ENCODE measurements around the gene SLC16A1.

The SLC16A1 gene

DNA sequence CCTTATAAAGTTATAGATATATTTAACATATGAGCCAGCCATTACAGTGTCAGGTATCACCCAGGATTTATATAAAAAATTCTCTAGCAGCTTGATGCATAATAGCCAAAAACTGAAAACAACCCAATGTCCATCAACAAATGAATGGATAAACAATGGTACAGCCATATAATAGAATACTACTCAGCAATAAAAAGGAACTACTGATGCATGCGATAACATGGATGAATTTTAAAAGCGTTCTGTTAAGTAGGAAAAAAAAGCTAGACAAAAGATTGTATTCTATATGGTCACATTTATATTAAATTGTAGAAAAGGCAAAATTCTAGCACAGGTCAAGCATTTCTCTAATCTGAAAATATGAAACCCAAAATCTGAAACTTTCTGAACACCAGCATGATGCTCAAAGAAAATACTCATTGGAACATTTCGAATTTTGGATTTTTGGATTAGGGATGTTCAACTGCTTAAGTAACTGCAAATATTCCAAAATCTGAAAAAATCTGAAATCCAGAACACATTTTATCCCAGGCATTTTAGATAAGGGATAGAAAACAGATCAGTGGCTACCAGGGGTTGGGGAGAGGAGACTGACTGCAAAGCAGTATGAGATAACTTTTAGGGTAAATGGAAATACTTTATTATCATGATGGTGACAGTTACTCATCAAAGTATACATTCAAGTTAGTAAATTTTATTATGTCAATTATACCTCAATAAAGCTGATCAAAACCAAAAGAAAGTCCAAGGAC, 22.0 kb downstream of the SLC16A1 start:
- no peak for TF ChIP-seq JUND (IDR thresholded peaks at IDR 0.05; ENCODE audit: low read depth)

GRCh38 chr1:112929979-112930378, 26.0 kb downstream of the SLC16A1 start:
- no peak for DNase-seq (ENCODE audit: low read depth in 1 of 2, low spot score in 1 of 2)
- no peak for TF ChIP-seq JUND (IDR thresholded peaks at IDR 0.05; ENCODE audit: low read depth)
- in situ Hi-C loops (cut with HindIII; ENCODE audit: low pct_unique_long_range_greater_than_20kb, low sequenced_read_pairs): no loop called here

More for the DNA sequence above, 22.0 kb downstream of the SLC16A1 start:
- DNase-seq (ENCODE audit: low read depth in 1 of 2, low spot score in 1 of 2): no peak
- in situ Hi-C loops (cut with HindIII; ENCODE audit: low pct_unique_long_range_greater_than_20kb, low sequenced_read_pairs): no loop called here

DNA sequence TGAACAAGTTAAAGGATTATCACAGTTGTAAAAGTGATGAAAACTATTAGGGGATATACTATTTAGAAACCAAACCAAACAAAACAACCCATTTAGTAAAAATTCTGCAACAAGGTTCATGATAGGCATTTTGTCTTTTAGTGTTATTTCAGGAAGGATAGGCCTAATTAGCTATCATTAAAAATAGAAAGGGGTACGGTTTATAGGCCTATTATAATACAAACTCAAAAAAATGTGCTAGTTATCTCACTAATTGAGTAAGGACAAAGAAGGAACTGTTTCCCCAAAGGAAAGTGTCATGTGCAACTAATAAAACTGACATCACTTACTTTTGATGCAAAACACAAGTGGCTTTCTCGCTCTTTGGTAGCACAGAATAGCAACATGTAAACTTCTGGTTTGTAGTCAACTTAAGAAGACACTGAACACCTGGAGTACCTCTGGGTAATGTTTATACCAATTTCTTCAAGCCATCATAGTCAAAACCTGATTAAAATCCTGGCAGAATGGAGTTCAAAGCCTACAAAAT, 28.5 kb downstream of the SLC16A1 start:
- DNase-seq (ENCODE audit: low read depth in 1 of 2, low spot score in 1 of 2): no peak
- in situ Hi-C loops (cut with HindIII; ENCODE audit: low pct_unique_long_range_greater_than_20kb, low sequenced_read_pairs): no loop called here
- TF ChIP-seq JUND (IDR thresholded peaks at IDR 0.05; ENCODE audit: low read depth): no peak

DNA sequence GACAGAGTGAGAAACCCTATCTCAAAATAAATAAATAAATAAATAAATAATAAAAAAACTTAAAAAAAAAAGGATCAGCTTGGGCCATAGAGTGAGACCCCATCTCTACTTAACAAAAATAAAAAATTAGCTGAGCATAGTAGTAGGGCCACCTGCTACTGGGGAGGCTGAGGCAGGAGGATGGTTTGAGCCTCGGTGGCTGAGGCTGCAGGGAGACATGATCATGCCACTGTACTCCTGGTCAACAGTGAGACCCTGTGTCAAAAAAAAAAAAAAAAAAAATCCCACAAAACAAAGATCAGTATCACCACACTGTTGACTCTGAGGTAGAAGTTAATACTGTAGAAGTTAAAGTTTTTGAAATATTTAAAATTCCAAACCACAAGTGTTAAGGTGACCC, 29.1 kb downstream of the SLC16A1 start:
- DNase-seq (ENCODE audit: low read depth in 1 of 2, low spot score in 1 of 2): no peak
- in situ Hi-C loops (cut with HindIII; ENCODE audit: low pct_unique_long_range_greater_than_20kb, low sequenced_read_pairs): no loop called here
- no peak for TF ChIP-seq JUND (IDR thresholded peaks at IDR 0.05; ENCODE audit: low read depth)

DNA sequence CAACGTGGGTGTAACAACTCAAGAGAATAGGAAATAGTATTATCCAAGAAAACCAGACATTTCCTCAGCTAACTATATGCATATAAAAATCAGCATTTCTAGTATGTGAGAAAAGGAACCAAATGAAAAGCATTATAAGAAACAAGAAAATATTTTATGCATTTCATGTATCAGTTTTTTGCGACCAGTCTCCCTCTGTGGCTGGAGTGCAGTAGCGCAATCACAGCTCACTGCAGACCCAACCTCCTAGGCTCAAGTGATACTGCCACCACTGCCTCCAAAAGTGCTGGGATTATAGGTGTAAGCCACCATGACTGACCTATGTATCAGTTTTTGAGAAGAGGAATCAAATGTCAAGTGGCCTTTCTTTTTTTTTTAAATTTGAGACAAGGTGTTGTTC, 31.0 kb downstream of the SLC16A1 start:
- DNase-seq (ENCODE audit: low read depth in 1 of 2, low spot score in 1 of 2): no peak
- in situ Hi-C loops (cut with HindIII; ENCODE audit: low pct_unique_long_range_greater_than_20kb, low sequenced_read_pairs): no loop called here
- no peak for TF ChIP-seq JUND (IDR thresholded peaks at IDR 0.05; ENCODE audit: low read depth)

DNA sequence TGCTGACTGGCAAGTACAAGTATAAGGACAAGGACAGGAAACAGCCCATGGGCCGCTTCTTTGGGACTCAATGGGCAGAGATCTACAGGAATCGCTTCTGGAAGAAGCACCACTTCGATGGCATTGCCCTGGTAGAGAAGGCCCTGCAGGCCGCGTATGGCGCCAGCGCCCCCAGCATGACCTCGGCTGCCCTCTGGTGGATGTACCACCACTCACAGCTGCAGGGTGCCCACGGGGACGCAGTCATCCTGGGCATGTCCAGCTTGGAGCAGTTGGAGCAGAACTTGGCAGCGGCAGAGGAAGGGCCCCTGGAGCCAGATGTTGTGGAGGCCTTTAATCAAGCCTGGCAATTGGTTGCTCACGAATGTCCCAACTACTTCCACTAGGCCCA, 32.0 kb downstream of the SLC16A1 start:
- no peak for TF ChIP-seq JUND (IDR thresholded peaks at IDR 0.05; ENCODE audit: low read depth)
- in situ Hi-C loops (cut with HindIII; ENCODE audit: low pct_unique_long_range_greater_than_20kb, low sequenced_read_pairs): no loop called here
- no peak for DNase-seq (ENCODE audit: low read depth in 1 of 2, low spot score in 1 of 2)

GRCh38 chr1:112923234-112923958, 32.6 kb downstream of the SLC16A1 start:
- no peak for TF ChIP-seq JUND (IDR thresholded peaks at IDR 0.05; ENCODE audit: low read depth)
- DNase-seq (ENCODE audit: low read depth in 1 of 2, low spot score in 1 of 2): no peak
- in situ Hi-C loops (cut with HindIII; ENCODE audit: low pct_unique_long_range_greater_than_20kb, low sequenced_read_pairs): no loop called here

GRCh38 chr1:112911506-112912220, 44.3 kb downstream of the SLC16A1 start:
- no peak for DNase-seq (ENCODE audit: low read depth in 1 of 2, low spot score in 1 of 2)
- no peak for TF ChIP-seq JUND (IDR thresholded peaks at IDR 0.05; ENCODE audit: low read depth)
- in situ Hi-C loops (cut with HindIII; ENCODE audit: low pct_unique_long_range_greater_than_20kb, low sequenced_read_pairs): no loop called here

- in situ Hi-C loops (cut with HindIII; ENCODE audit: low pct_unique_long_range_greater_than_20kb, low sequenced_read_pairs): no loop called here
- no peak for TF ChIP-seq JUND (IDR thresholded peaks at IDR 0.05; ENCODE audit: low read depth)
- DNase-seq (ENCODE audit: low read depth in 1 of 2, low spot score in 1 of 2): no peak
Measured at GRCh38 chr1:112909847-112910246, 46.1 kb downstream of the SLC16A1 start.

GRCh38 chr1:112906150-112906698, 49.8 kb downstream of the SLC16A1 start:
- in situ Hi-C loops (cut with HindIII; ENCODE audit: low pct_unique_long_range_greater_than_20kb, low sequenced_read_pairs): no loop called here
- DNase-seq (ENCODE audit: low read depth in 1 of 2, low spot score in 1 of 2): no peak
- TF ChIP-seq JUND (IDR thresholded peaks at IDR 0.05; ENCODE audit: low read depth): no peak

DNA sequence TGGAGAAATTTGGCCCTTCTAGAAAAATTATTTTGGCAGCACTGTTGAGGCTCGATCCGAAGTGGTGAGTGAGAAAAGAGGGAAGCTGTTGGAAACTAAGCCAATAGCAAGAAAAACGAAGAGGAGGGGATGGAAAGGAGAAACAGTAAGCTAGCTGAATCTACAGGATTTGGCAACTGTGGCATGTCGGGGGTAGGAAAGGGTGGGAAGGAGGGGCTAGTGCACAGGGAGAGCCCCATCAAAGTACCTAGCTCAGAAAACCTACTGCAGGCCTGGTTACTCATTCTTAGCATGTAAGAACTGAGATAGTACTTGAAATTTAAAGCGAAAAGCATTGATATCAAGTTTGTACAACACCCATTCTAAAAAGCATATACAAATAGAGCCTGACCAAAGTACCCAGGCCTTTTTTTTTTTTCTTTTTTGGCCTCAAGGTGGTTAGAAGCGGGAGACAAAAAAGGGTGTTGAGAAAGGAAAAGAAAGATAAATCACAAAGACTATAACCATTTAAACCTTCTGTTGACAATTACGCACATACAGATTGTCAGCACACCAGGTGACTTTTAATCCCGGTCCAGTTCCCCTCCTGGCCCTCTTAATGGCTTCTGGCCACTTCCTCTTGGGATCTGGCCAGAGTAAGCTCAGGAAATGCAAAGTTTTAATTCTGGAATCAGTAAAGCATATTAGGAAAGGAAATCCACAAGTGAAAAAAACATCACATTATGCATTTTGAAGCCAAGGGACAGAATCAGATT, 50.4 kb downstream of the SLC16A1 start:
- TF ChIP-seq JUND (IDR thresholded peaks at IDR 0.05; ENCODE audit: low read depth): no peak
- in situ Hi-C loops (cut with HindIII; ENCODE audit: low pct_unique_long_range_greater_than_20kb, low sequenced_read_pairs): no loop called here
- DNase-seq (ENCODE audit: low read depth in 1 of 2, low spot score in 1 of 2): no peak

- TF ChIP-seq JUND (IDR thresholded peaks at IDR 0.05; ENCODE audit: low read depth): no peak
- no peak for DNase-seq (ENCODE audit: low read depth in 1 of 2, low spot score in 1 of 2)
- in situ Hi-C loops (cut with HindIII; ENCODE audit: low pct_unique_long_range_greater_than_20kb, low sequenced_read_pairs): no loop called here
Measured at GRCh38 chr1:112904831-112905261, 51.1 kb downstream of the SLC16A1 start.

All from T47D (cell line).